ENCODE data around the gene RARRES2. TPM values are rescaled to one million over a fixed set of nuclear protein-coding genes. Genes with fewer than 3 reads are reported as not detected.
A peak's percentile ranks its signal among the peaks of the same experiment; 100 is the strongest.

Gene RARRES2
- total RNA-seq, 1 donor from 2014 or later, result 35.5 TPM

- no peak for DNase-seq
These were observed 35.1 kb upstream of the RARRES2 start for GRCh38 chr7:150376560-150376959.

GRCh38 chr7:150375662-150376521 is 34.5 kb upstream of the RARRES2 start:
- DNase-seq, result no peak

- DNase-seq, result no peak
These were observed 33.0 kb upstream of the RARRES2 start for GRCh38 chr7:150374472-150374871.

- no peak for DNase-seq
These were observed 32.6 kb upstream of the RARRES2 start for GRCh38 chr7:150374026-150374425.

GRCh38 chr7:150373049-150373801 is 31.8 kb upstream of the RARRES2 start:
- DNase-seq, result peak; percentile 70

GRCh38 chr7:150372271-150373048 is 31.0 kb upstream of the RARRES2 start:
- DNase-seq, result no peak

GRCh38 chr7:150371996-150372270 is 30.5 kb upstream of the RARRES2 start:
- no peak for DNase-seq

GRCh38 chr7:150371131-150371995 is 29.9 kb upstream of the RARRES2 start:
- no peak for DNase-seq

- DNase-seq, result no peak
These were observed 29.2 kb upstream of the RARRES2 start for GRCh38 chr7:150370612-150371071.

GRCh38 chr7:150369748-150370501 is 28.5 kb upstream of the RARRES2 start:
- DNase-seq, result no peak

- DNase-seq, result peak; percentile 81
These were observed 27.7 kb upstream of the RARRES2 start for GRCh38 chr7:150368884-150369747.

GRCh38 chr7:150368096-150368883 is 26.9 kb upstream of the RARRES2 start, which contains the start of gene REPIN1:
Gene REPIN1 (plus strand): TSS chr7:150368822. CDS start chr7:150369712, 890 bp downstream.
- peak; percentile 96 for DNase-seq

GRCh38 chr7:150367677-150368095 is 26.3 kb upstream of the RARRES2 start:
- no peak for DNase-seq

- no peak for DNase-seq
These were observed 24.4 kb upstream of the RARRES2 start for GRCh38 chr7:150365673-150366398.

- DNase-seq, result no peak
These were observed 23.8 kb upstream of the RARRES2 start for GRCh38 chr7:150365194-150365593.

GRCh38 chr7:150363872-150364271 is 22.4 kb upstream of the RARRES2 start:
- DNase-seq, result no peak

GRCh38 chr7:150363370-150363769 is 21.9 kb upstream of the RARRES2 start:
- no peak for DNase-seq
